ENCODE measurements around the gene KCNE4. TPM values are rescaled to one million over a fixed set of nuclear protein-coding genes. Genes with fewer than 3 reads are reported as not detected.

The KCNE4 gene
- total RNA-seq, result 10 to 100 TPM in 3 of 4 donors, 1 to 10 TPM in 1; 9.8 to 52.8 (median 25.4) TPM

GRCh38 chr2:223051693-223052289 is at the start of gene KCNE4:
TSS of gene KCNE4 (plus strand) at chr2:223052190. CDS start at chr2:223052831, 641 bp downstream.
- H3K9me3 ChIP-seq, result no peaks in the 10 kb centered on the region
- intact Hi-C loops (cut with DNase I; ENCODE audit: low total_unique reads), result no loop called here
- H3K27ac ChIP-seq, result peak within 1 kb of the TSS; percentile 83 to 97
- peak; percentile 47 to 65 for DNase-seq
- no peak for TF ChIP-seq CTCF (IDR thresholded peaks at IDR 0.05)
- TF ChIP-seq POLR2A (IDR thresholded peaks at IDR 0.05), result peak; percentile 33 to 59
- H3K4me1 ChIP-seq, result no peaks in the 10 kb centered on the region
- no peaks in the 10 kb centered on the region for H3K36me3 ChIP-seq
- H3K4me3 ChIP-seq, result peak within 1 kb of the TSS; percentile 41 to 59
- no peaks in the 10 kb centered on the region for H3K27me3 ChIP-seq

DNA sequence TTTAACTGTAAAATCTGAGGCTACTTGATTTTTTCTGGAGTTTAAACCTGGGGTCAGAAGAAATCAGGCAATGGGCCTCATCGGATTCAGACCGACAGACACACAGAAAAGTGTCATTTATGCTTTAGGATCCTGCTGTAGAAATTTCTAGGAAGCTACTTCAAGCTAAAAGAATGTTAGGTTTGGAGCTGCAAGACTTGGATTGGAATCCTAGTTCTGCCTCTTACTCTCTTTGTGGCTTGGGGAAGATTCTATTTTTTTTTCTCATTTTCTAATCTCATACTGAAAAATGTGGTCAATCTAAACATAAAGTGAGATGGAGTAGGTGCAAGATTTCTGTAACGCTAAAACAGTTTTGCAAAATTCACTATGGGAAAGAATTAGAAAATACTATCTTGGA is 48.8 kb upstream of the KCNE4 start:
- Histone ChIP-seq H3K9me3 (no peaks in the 10 kb centered on the region), H3K27ac (no peak overlapping the region), H3K36me3 (no peaks in the 10 kb centered on the region), H3K27me3 (no peaks in the 10 kb centered on the region), H3K4me1 (no peaks in the 10 kb centered on the region), H3K4me3 (no peak overlapping the region)
- intact Hi-C loops (cut with DNase I; ENCODE audit: low total_unique reads), result no loop called here
- DNase-seq, result no peak
- no peak for TF ChIP-seq POLR2A (IDR thresholded peaks at IDR 0.05)
- no peak for TF ChIP-seq CTCF (IDR thresholded peaks at IDR 0.05)

DNA sequence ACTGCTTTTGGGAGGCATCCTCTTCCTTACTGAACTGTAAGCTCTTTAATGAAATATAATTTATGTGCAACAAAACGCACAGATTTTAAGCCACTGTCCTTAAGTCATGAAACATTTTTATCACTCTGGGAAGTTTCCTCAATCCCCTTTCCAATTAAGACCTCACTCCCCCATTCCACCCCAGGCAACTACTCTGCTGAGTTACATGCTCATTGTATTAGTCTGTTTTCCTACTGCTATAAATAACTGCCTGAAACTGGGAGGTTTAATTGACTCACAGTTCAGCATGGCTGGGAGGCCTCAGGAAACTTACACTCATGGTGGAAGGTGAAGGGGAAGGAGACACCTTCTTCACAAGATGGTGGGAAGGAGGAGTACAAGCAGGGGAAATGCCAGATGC is 46.5 kb upstream of the KCNE4 start:
- TF ChIP-seq POLR2A (IDR thresholded peaks at IDR 0.05) (no peak), CTCF (IDR thresholded peaks at IDR 0.05) (no peak)
- no peak overlapping the region for H3K27ac ChIP-seq
- intact Hi-C loops (cut with DNase I; ENCODE audit: low total_unique reads), result no loop called here

DNA sequence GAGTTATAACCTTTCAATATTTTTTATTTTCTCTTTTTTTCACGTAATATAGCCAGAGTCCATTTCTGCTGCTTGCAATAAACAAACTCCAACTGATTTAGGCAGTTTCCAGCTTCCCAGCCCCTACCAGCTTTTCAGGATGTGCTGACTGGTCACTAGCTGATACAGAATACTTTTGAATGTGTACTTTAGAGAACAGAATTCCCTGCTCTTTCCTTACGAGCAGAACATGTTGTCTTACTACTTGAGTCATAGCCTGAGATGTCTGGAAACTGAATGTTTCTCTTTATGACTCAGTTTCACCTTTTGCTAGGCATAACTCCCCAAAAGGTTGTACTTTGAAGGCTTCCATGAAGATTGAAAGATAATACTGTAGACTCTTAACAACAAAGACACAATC is 44.5 kb upstream of the KCNE4 start:
- TF ChIP-seq POLR2A (IDR thresholded peaks at IDR 0.05) (no peak), CTCF (IDR thresholded peaks at IDR 0.05) (no peak)
- intact Hi-C loops (cut with DNase I; ENCODE audit: low total_unique reads), result no loop called here
- Histone ChIP-seq H3K9me3 (no peaks in the 10 kb centered on the region), H3K4me1 (no peaks in the 10 kb centered on the region), H3K4me3 (no peak overlapping the region), H3K27me3 (no peaks in the 10 kb centered on the region), H3K27ac (no peak overlapping the region), H3K36me3 (no peaks in the 10 kb centered on the region)
- no peak for DNase-seq

More for the DNA sequence above, 46.5 kb upstream of the KCNE4 start:
- H3K9me3 ChIP-seq, result no peaks in the 10 kb centered on the region
- no peaks in the 10 kb centered on the region for H3K36me3 ChIP-seq
- H3K4me3 ChIP-seq, result no peak overlapping the region
- no peaks in the 10 kb centered on the region for H3K4me1 ChIP-seq
- DNase-seq, result no peak
- no peaks in the 10 kb centered on the region for H3K27me3 ChIP-seq

GRCh38 chr2:223008162-223008561 is 43.8 kb upstream of the KCNE4 start:
- intact Hi-C loops (cut with DNase I; ENCODE audit: low total_unique reads), result no loop called here
- H3K27ac ChIP-seq, result no peak overlapping the region
- no peak for TF ChIP-seq POLR2A (IDR thresholded peaks at IDR 0.05)
- TF ChIP-seq CTCF (IDR thresholded peaks at IDR 0.05), result no peak

More at GRCh38 chr2:223008162-223008561, 43.8 kb upstream of the KCNE4 start:
- Histone ChIP-seq H3K4me3 (no peak overlapping the region), H3K27me3 (no peaks in the 10 kb centered on the region), H3K36me3 (no peaks in the 10 kb centered on the region), H3K9me3 (no peaks in the 10 kb centered on the region), H3K4me1 (no peaks in the 10 kb centered on the region)
- no peak for DNase-seq
